ENCODE results near the gene TCF4. TPM values are rescaled to one million over a fixed set of nuclear protein-coding genes. Genes with fewer than 3 reads are reported as not detected.

TCF4 gene
- total RNA-seq, 6 donors from 2014 or later, result 70.6 to 115 (median 92.4) TPM

GRCh38 chr18:55189972-55190371, 398.0 kb downstream of the TCF4 start:
- Histone ChIP-seq H3K4me3 (no peak overlapping the region), H3K4me1 (no peaks in the 10 kb centered on the region), H3K27me3 (no peaks in the 10 kb centered on the region), H3K27ac (no peak overlapping the region), H3K9me3 (no peaks in the 10 kb centered on the region), H3K36me3 (no peaks in the 10 kb centered on the region)
- ATAC-seq (ENCODE audit: low FRiP score in 2 of 2) (no peak), DNase-seq (no peak)
- WGBS, 2 donors, result 69 to 87% methylated on average over 3 of the region's 3 CpGs
- TF ChIP-seq CTCF (IDR thresholded peaks at IDR 0.05) (no peak), EP300 (IDR thresholded peaks at IDR 0.05) (no peak), POLR2AphosphoS5 (IDR thresholded peaks at IDR 0.05) (no peak), POLR2A (IDR thresholded peaks at IDR 0.05) (no peak)

GRCh38 chr18:55186588-55186987, 401.4 kb downstream of the TCF4 start:
- no peak for TF ChIP-seq POLR2AphosphoS5 (IDR thresholded peaks at IDR 0.05)
- ATAC-seq (ENCODE audit: low FRiP score in 2 of 2) (no peak), DNase-seq (no peak)
- Histone ChIP-seq H3K36me3 (no peaks in the 10 kb centered on the region), H3K27ac (no peak overlapping the region), H3K4me1 (no peaks in the 10 kb centered on the region), H3K27me3 (no peaks in the 10 kb centered on the region), H3K4me3 (no peak overlapping the region), H3K9me3 (no peaks in the 10 kb centered on the region)

DNA sequence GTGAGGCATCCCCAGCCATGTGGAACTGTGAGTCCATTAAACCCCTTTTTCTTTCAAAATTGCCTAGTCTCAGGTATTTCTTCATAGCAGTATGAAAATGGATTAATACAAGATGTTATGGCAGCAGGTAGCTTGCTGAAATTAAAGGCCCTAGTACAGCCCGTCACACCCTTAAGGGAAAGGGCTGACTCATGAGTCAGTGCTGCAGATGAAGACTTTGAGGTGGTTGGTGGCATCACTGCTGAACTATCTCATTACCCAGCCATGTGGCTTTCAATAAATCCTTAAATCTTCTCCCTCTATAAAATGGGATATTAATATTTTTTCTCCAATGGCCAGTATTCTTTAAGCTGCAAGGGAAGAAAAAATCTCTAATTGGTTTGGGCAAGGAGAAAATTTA, 402.6 kb downstream of the TCF4 start:
- Histone ChIP-seq H3K36me3 (no peaks in the 10 kb centered on the region), H3K27ac (no peak overlapping the region), H3K4me1 (no peaks in the 10 kb centered on the region), H3K9me3 (no peaks in the 10 kb centered on the region), H3K4me3 (no peak overlapping the region), H3K27me3 (no peaks in the 10 kb centered on the region)
- DNase-seq (no peak), ATAC-seq (ENCODE audit: low FRiP score in 2 of 2) (no peak)
- 85 to 92% methylated on average over 1 of the region's 1 CpG for WGBS, 2 donors
- TF ChIP-seq CTCF (IDR thresholded peaks at IDR 0.05), result no peak
- TF ChIP-seq POLR2A (IDR thresholded peaks at IDR 0.05), result no peak
- TF ChIP-seq EP300 (IDR thresholded peaks at IDR 0.05), result no peak
- TF ChIP-seq POLR2AphosphoS5 (IDR thresholded peaks at IDR 0.05), result no peak

DNA sequence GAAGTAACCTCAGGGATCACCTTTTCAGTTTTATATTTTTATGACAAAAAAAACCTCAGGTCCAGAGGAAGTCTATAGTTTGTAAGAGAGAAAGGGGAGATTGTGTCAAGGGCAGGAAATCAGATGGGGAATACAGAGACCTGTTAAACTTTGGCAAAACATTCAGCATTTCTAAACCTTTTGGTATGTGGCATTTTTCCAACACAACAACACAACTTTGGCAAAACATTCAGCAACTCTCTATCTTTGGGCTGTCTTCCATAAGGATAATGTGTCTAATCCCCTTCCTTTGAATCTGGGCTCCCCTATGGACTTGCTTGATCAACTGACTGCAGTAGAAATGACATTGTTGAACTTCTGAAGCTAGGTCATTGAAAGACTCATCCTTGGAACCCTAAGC, 408.2 kb downstream of the TCF4 start:
- no peak for DNase-seq
- Histone ChIP-seq H3K4me1 (no peaks in the 10 kb centered on the region), H3K4me3 (no peak overlapping the region), H3K9me3 (no peaks in the 10 kb centered on the region), H3K36me3 (no peaks in the 10 kb centered on the region), H3K27ac (peak overlapping the region in 1 of 4 donors; percentile 2), H3K27me3 (no peaks in the 10 kb centered on the region)
- TF ChIP-seq EP300 (IDR thresholded peaks at IDR 0.05) (no peak), POLR2A (IDR thresholded peaks at IDR 0.05) (no peak)
- no peak for ATAC-seq (ENCODE audit: low FRiP score in 2 of 2)

- 83 to 89% methylated on average over 5 of the region's 5 CpGs for WGBS, 2 donors
- DNase-seq, result no peak
- no peaks in the 10 kb centered on the region for H3K4me1 ChIP-seq
Observed at GRCh38 chr18:55179425-55179824, 408.6 kb downstream of the TCF4 start.

More at GRCh38 chr18:55179425-55179824, 408.6 kb downstream of the TCF4 start:
- Histone ChIP-seq H3K9me3 (no peaks in the 10 kb centered on the region), H3K27ac (peak overlapping the region in 1 of 4 donors; percentile 2), H3K36me3 (no peaks in the 10 kb centered on the region), H3K27me3 (no peaks in the 10 kb centered on the region), H3K4me3 (no peak overlapping the region)
- no peak for ATAC-seq (ENCODE audit: low FRiP score in 2 of 2)
- TF ChIP-seq POLR2A (IDR thresholded peaks at IDR 0.05) (no peak), EP300 (IDR thresholded peaks at IDR 0.05) (no peak), CTCF (IDR thresholded peaks at IDR 0.05) (no peak), POLR2AphosphoS5 (IDR thresholded peaks at IDR 0.05) (no peak)

Measured in upper lobe of left lung (tissue), 6 donors.